Ishikawa (cell line): ENCODE data around the gene CYSTM1.

Experiments
- CEBPB ChIP-seq: IDR thresholded peaks from 2 replicates; pipeline ENCODE4 v1.6.1; 2012
- CREB1 ChIP-seq: IDR thresholded peaks from 2 replicates; pipeline ENCODE4 v1.6.1; 2012; ENCODE audit warnings: low read depth
- EP300 ChIP-seq: IDR thresholded peaks from 2 replicates; pipeline ENCODE4 v1.6.1; 2012; ENCODE audit warnings: borderline replicate concordance
- MAX ChIP-seq: IDR thresholded peaks from 2 replicates; pipeline ENCODE4 v1.6.1; 2012
- TAF1 ChIP-seq: IDR thresholded peaks from 2 replicates; pipeline ENCODE4 v1.6.1; 2012; ENCODE audit warnings: low read depth, mild to moderate bottlenecking

GRCh38 chr5:140282266-140282665 lies 107.3 kb downstream of the CYSTM1 start:
- TF ChIP-seq EP300 (no peak), MAX (no peak), TAF1 (no peak), CEBPB (no peak), CREB1 (no peak)
